GM12878 (cell line): ENCODE data around the gene VTN. TPM values are rescaled to one million over a fixed set of nuclear protein-coding genes. Genes with fewer than 3 reads are reported as not detected.

Experiments
- ATAC-seq: fragments of 200-7000 bp; cut with Tn5 transposase; 3 replicates; pipeline ENCODE4 v1.9.1; 2020; ENCODE audit warnings: mild to moderate bottlenecking, moderate library complexity
- BruUV-seq: library from RNA; stranded (reverse); fragments of 400-500 nt; replicated peaks from 2 replicates; lab custom pipeline; 2021; lab: Mats Ljungman, UMichigan
- CTCF ChIA-PET: fragments of 300-600 bp; sonication (Branson Sonifier 250); formaldehyde crosslinking; extraction: SDS; loops from one replicate; lab custom pipeline; 2021; ENCODE audit warnings: inconsistent platforms; lab: Yijun Ruan, JAX
- POLR2A ChIA-PET: fragments of 350-600 bp; formaldehyde crosslinking; extraction: SDS; loops from one replicate; lab custom pipeline; 2021; ENCODE audit warnings: inconsistent platforms; lab: Charles Lee
- RAD21 ChIA-PET: fragments of 300-600 bp; sonication (Branson Sonifier 250); formaldehyde crosslinking; loops from one replicate; lab custom pipeline; 2023; ENCODE audit warnings: antibody characterized with exemption; ENCODE audit not compliant: unreplicated experiment; lab: Charles Lee
- SMC1A ChIA-PET: fragments of 300-600 bp; sonication (Branson Sonifier 250); formaldehyde crosslinking; loops from one replicate; lab custom pipeline; 2023; ENCODE audit not compliant: unreplicated experiment, uncharacterized antibody; lab: Charles Lee
- DNase-seq: peaks from one replicate; pipeline ENCODE4 v3.0.0-alpha.2; 2011; ENCODE audit warnings: low read depth, low spot score
- FAIRE-seq: peaks from 3 replicates; lab custom pipeline; 2011; peaks lifted over from hg19 to GRCh38; lab: Jason Lieb, UNC
- H2AFZ ChIP-seq: 2 replicates; pipeline ENCODE4 v1.6.0; 2011; ENCODE audit warnings: low read depth, low read length, control low read depth; ENCODE audit not compliant: control insufficient read depth
- H3K27ac ChIP-seq: 2 replicates; pipeline ENCODE4 v1.5.1; 2011; ENCODE audit warnings: control low read depth; ENCODE audit not compliant: control insufficient read depth, insufficient read depth
- H3K27me3 ChIP-seq, 2 experiments: replicated peaks in 1 of 2; 2 replicates each; pipeline versions ENCODE4 v1.6.0 to v1.6.1; 2011; ENCODE audit warnings: low read length in 1 of 2; ENCODE audit not compliant: control insufficient read depth in 2 of 2, insufficient read depth in 2 of 2
- H3K36me3 ChIP-seq, 2 experiments: 2 replicates each; pipeline ENCODE4 v1.5.1; 2011; ENCODE audit warnings: low read length in 1 of 2; ENCODE audit not compliant: control insufficient read depth in 2 of 2, insufficient read depth in 2 of 2
- H3K4me1 ChIP-seq: 2 replicates; pipeline ENCODE4 v1.6.1; 2011; ENCODE audit warnings: mild to moderate bottlenecking, low read length, moderate library complexity, mixed read lengths; ENCODE audit not compliant: control insufficient read depth, insufficient read depth
- H3K4me2 ChIP-seq: 2 replicates; pipeline ENCODE4 v1.6.0; 2011; ENCODE audit warnings: control low read depth; ENCODE audit not compliant: control insufficient read depth, insufficient read depth
- H3K4me3 ChIP-seq: fragments of 200-600 bp; sonication (generic); 2 replicates; pipeline ENCODE4 v1.5.1; 2016
- H3K79me2 ChIP-seq: 2 replicates; pipeline ENCODE4 v1.6.0; 2011; ENCODE audit warnings: low read length; ENCODE audit not compliant: control insufficient read depth, insufficient read depth
- H3K9ac ChIP-seq: 2 replicates; pipeline ENCODE4 v1.8.0; 2011; ENCODE audit warnings: low read length, control low read depth, mixed read lengths; ENCODE audit not compliant: control insufficient read depth, insufficient read depth
- H3K9me3 ChIP-seq: replicated peaks from 3 replicates; pipeline ENCODE4 v1.5.1; 2011; ENCODE audit warnings: mild to moderate bottlenecking, low read length; ENCODE audit not compliant: control insufficient read depth, insufficient read depth
- H4K20me1 ChIP-seq: 2 replicates; pipeline ENCODE4 v1.6.0; 2011; ENCODE audit not compliant: control insufficient read depth, insufficient read depth
- CHD2 ChIP-seq: IDR thresholded peaks from 2 replicates; pipeline ENCODE4 v1.6.1; 2011; ENCODE audit warnings: low read depth, low read length, improper control_type of control experiment, borderline replicate concordance
- CREM ChIP-seq: IDR thresholded peaks from 2 replicates; pipeline ENCODE4 v1.6.1; 2014; ENCODE audit warnings: antibody characterized with exemption, low read depth
- JUND ChIP-seq: IDR thresholded peaks from 2 replicates; pipeline ENCODE4 v1.6.1; 2012; ENCODE audit warnings: low read depth, mild to moderate bottlenecking, low read length, improper control_type of control experiment, moderate library complexity
- NFIC ChIP-seq: IDR thresholded peaks from 2 replicates; pipeline ENCODE4 v1.6.1; 2012; ENCODE audit warnings: low read depth, mild to moderate bottlenecking, inconsistent platforms, low read length, moderate library complexity
- NR2F1 ChIP-seq: fragments of 450-650 bp; conservative IDR thresholded peaks from 2 replicates; pipeline ENCODE4 v1.6.1; 2017; ENCODE audit warnings: mild to moderate bottlenecking
- RAD51 ChIP-seq: fragments of 450-650 bp; IDR thresholded peaks from 2 replicates; pipeline ENCODE4 v1.6.1; 2016; ENCODE audit warnings: moderate library complexity, mild to moderate bottlenecking, inconsistent platforms
- RCOR1 ChIP-seq: conservative IDR thresholded peaks from 2 replicates; pipeline ENCODE4 v1.6.1; 2012; ENCODE audit warnings: low read depth, low read length, improper control_type of control experiment
- RELA ChIP-seq: fragments of 450-650 bp; IDR thresholded peaks from 2 replicates; pipeline ENCODE4 v1.8.0; 2014; ENCODE audit warnings: borderline replicate concordance; ENCODE audit not compliant: partially characterized antibody
- SREBF1 ChIP-seq: IDR thresholded peaks from 2 replicates; pipeline ENCODE4 v1.6.1; 2012; ENCODE audit warnings: mild to moderate bottlenecking, low read length
- STAT1 ChIP-seq: fragments of 450-650 bp; conservative IDR thresholded peaks from 2 replicates; pipeline ENCODE4 v1.6.1; 2014; ENCODE audit warnings: antibody characterized with exemption, mild to moderate bottlenecking
- TCF7 ChIP-seq: IDR thresholded peaks from 2 replicates; pipeline ENCODE4 v1.6.1; 2014; ENCODE audit warnings: antibody characterized with exemption, borderline replicate concordance
- WGBS: methylation state at CpG from one replicate; pipeline ENCODE4 v1.1.6; 2016; ENCODE audit warnings: low lambda C conversion rate; ENCODE audit not compliant: insufficient replicate concordance, insufficient coverage; ENCODE audit errors: missing lambda C conversion rate; 5-methylcytosine and 5-hydroxymethylcytosine counted together
- in situ Hi-C: fragments of 300-500 bp; cut with MboI; formaldehyde crosslinking; loops from 9 replicates; pipeline ENCODE4 v1.14.3; 2018; ENCODE audit warnings: mixed read lengths
- intact Hi-C: fragments of 100-400 bp; cut with micrococcal nuclease; formaldehyde crosslinking; loops from one replicate; pipeline ENCODE4 v1.14.2; 2022; ENCODE audit not compliant: unreplicated experiment
- polyA plus RNA-seq, 11 experiments: library from polyadenylated mRNA; depleted of rRNA in 4 of 11; unstranded in 6 of 11; stranded (reverse) in 5 of 11; fragments of >200 nt; fragmentation: Nextera tagmentation in 4 of 11; fragmentation: Illumina TruSeq in 1 of 11; extraction: Ambion mirVana in 4 of 11; extraction: Trizol in 1 of 11; gene quantifications; 1 replicate in 1 of 11; 2 replicates in 10 of 11; pipeline versions ENCODE4 v1.2.1 to v1.2.3, GENCODE V29; 2011 to 2016; ENCODE audit warnings: inconsistent platforms in 2 of 11, missing spikeins in 2 of 11, low read depth in 1 of 11
- total RNA-seq, 4 experiments: library from RNA; depleted of rRNA in 3 of 4; stranded (reverse); fragments of >200 nt in 3 of 4; fragmentation: Illumina TruSeq in 1 of 4; extraction: Trizol in 1 of 4; gene quantifications; 2 replicates each; pipeline versions ENCODE4 v1.2.1 to v1.2.3, GENCODE V29; 2013 to 2021
- TF ChIP-seq, protein P1 (sequence below): fragments of 450-650 bp; IDR thresholded peaks from 2 replicates; pipeline ENCODE4 v1.6.1; 2017; ENCODE audit warnings: mild to moderate bottlenecking

VTN gene
- total and polyA plus RNA-seq, 10 of the 15 experiments (the other 5 are each of a cell fraction or from before 2014, with no cell fraction given), result 0.04 to 1.3 (median 0.13) TPM; not detected in 5

GRCh38 chr17:28370744-28371103 is 617 bp upstream of the VTN start:
- H3K4me2 ChIP-seq, result peak overlapping the region; percentile 93; the same call in 1 of the 2 replicates
- WGBS, result 100% methylated on average over 1 of the region's 1 CpG
- no peak for DNase-seq
- SMC1A ChIA-PET, result interaction anchor here (1.2 to 1.5 kb wide), 2 partner anchors 46 to 113 kb away, joined by 3 to 5 read pairs; no protein-coding TSS in a partner anchor
- H3K27ac ChIP-seq, result no peak overlapping the region
- H3K9me3 ChIP-seq, result no peaks in the 10 kb centered on the region
- no peak for ATAC-seq
- peaks cover 3% of the 10 kb centered on the region; the same call in 1 of the 2 replicates for H4K20me1 ChIP-seq
- POLR2A ChIA-PET, result interaction anchor here (1.2 kb wide), 1 partner anchor 238 kb away, joined by 3 read pairs; no protein-coding TSS in a partner anchor
- no peaks in the 10 kb centered on the region for H3K36me3 ChIP-seq
- H3K4me1 ChIP-seq, result peaks cover 7% of the 10 kb centered on the region
- TF ChIP-seq RAD51, result no peak
- no peak for TF ChIP-seq TCF7
- no peak for TF ChIP-seq RELA
- TF ChIP-seq RCOR1, result no peak
- peak overlapping the region; percentile 65; the same call in 1 of the 2 replicates for H2AFZ ChIP-seq
- RAD21 ChIA-PET, result no interaction called here
- in situ Hi-C loops, result loop anchor here (10.0 kb wide), 1 partner anchor 174 kb away; no protein-coding TSS in a partner anchor
- no peaks in the 10 kb centered on the region for H3K27me3 ChIP-seq
- intact Hi-C loops, result loop anchor here (10.0 kb wide), 2 partner anchors 64 to 174 kb away; no protein-coding TSS in a partner anchor
- H3K79me2 ChIP-seq, result peaks cover 2% of the 10 kb centered on the region; the same call in 1 of the 2 replicates
- CTCF ChIA-PET, result interaction anchor here (0.6 to 1.7 kb wide), 2 partner anchors 46 to 351 kb away, joined by 3 to 5 read pairs; no protein-coding TSS in a partner anchor
- no TSS peak for BruUV-seq
- peak overlapping the region; percentile 9; the same call in 1 of the 2 replicates for H3K4me3 ChIP-seq
- H3K9ac ChIP-seq, result no peak overlapping the region
- no peak for FAIRE-seq

GRCh38 chr17:28369684-28370034 is 448 bp downstream of the VTN start:
- Histone ChIP-seq H3K4me2 (no peak overlapping the region), H3K79me2 (peaks cover 2% of the 10 kb centered on the region; the same call in 1 of the 2 replicates), H2AFZ (no peak overlapping the region), H4K20me1 (peaks cover 3% of the 10 kb centered on the region; the same call in 1 of the 2 replicates), H3K4me1 (peaks cover 7% of the 10 kb centered on the region), H3K27ac (no peak overlapping the region), H3K9ac (no peak overlapping the region), H3K9me3 (no peaks in the 10 kb centered on the region), H3K4me3 (no peak overlapping the region), H3K27me3 (no peaks in the 10 kb centered on the region), H3K36me3 (no peaks in the 10 kb centered on the region)
- intact Hi-C loops (loop anchor here (10.0 kb wide), 2 partner anchors 65 to 175 kb away; no protein-coding TSS in a partner anchor), in situ Hi-C loops (loop anchor here (10.0 kb wide), 1 partner anchor 175 kb away; no protein-coding TSS in a partner anchor)
- BruUV-seq, result no TSS peak
- ATAC-seq, result no peak
- RAD21 ChIA-PET, result no interaction called here
- no peak for FAIRE-seq
- DNase-seq, result no peak
- 96% methylated on average over 9 of the region's 10 CpGs for WGBS
- POLR2A ChIA-PET, result interaction anchor here (1.2 to 2.1 kb wide), 2 partner anchors 12 to 239 kb away, joined by 3 to 8 read pairs; partner anchors contain the start of gene POLDIP2
- SMC1A ChIA-PET, result interaction anchor here (1.2 kb wide), 1 partner anchor 114 kb away, joined by 3 read pairs; no protein-coding TSS in a partner anchor
- CTCF ChIA-PET, result interaction anchor here (1.2 kb wide), 1 partner anchor 47 kb away, joined by 4 read pairs; no protein-coding TSS in a partner anchor
- TF ChIP-seq JUND (no peak), CREM (no peak), STAT1 (no peak), TCF7 (no peak), SREBF1 (no peak), NR2F1 (no peak), CHD2 (no peak), NFIC (no peak)
- TF ChIP-seq, protein P1, sequence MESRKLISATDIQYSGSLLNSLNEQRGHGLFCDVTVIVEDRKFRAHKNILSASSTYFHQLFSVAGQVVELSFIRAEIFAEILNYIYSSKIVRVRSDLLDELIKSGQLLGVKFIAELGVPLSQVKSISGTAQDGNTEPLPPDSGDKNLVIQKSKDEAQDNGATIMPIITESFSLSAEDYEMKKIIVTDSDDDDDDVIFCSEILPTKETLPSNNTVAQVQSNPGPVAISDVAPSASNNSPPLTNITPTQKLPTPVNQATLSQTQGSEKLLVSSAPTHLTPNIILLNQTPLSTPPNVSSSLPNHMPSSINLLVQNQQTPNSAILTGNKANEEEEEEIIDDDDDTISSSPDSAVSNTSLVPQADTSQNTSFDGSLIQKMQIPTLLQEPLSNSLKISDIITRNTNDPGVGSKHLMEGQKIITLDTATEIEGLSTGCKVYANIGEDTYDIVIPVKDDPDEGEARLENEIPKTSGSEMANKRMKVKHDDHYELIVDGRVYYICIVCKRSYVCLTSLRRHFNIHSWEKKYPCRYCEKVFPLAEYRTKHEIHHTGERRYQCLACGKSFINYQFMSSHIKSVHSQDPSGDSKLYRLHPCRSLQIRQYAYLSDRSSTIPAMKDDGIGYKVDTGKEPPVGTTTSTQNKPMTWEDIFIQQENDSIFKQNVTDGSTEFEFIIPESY, result no peak
